Measurements from ENCODE around the gene GPR101. TPM values are rescaled to one million over a fixed set of nuclear protein-coding genes. Genes with fewer than 3 reads are reported as not detected.

Gene GPR101, protein sequence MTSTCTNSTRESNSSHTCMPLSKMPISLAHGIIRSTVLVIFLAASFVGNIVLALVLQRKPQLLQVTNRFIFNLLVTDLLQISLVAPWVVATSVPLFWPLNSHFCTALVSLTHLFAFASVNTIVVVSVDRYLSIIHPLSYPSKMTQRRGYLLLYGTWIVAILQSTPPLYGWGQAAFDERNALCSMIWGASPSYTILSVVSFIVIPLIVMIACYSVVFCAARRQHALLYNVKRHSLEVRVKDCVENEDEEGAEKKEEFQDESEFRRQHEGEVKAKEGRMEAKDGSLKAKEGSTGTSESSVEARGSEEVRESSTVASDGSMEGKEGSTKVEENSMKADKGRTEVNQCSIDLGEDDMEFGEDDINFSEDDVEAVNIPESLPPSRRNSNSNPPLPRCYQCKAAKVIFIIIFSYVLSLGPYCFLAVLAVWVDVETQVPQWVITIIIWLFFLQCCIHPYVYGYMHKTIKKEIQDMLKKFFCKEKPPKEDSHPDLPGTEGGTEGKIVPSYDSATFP
- not detected for total RNA-seq

DNA sequence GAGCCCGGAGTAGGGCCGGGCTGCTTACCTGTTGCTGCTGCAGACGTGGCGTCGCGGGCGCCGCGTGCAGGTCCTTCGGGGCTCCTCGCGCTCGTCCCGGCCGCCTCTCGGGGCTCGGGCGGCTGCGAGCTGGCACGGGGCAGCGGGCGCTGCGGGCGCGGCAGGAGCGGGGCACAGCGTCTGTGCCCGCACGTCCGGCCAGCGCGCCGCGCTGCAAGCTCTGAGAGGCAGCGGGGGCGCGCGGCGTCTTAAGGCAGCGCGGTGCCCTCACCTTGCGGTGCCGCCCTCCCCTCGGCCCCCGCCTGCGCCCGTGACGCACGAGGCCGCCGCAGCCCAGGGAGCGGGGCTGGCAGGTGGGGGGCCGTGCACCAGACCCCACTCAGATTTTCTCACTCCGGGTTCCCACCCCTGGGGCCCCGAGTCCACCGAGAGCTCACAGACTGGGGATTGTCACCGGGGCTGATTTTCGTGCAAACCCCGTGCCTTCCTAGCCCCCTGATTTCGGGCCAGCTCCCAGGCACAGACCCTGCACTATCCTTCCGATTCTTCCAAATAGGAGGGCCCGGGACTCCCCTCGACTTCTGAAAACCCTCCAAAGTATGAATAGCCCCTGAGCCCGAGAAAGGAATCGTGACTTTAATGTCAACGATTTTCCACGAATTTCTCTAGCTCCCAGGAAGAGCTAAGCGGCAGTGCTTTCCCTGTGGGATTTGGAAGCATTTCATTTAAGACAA lies at the start of gene GPR101:
TSS of gene GPR101 (minus strand) at position 222 of the 734 bp plus-strand sequence. CDS start 2,321 bp downstream, outside the sequence.
- Histone ChIP-seq H3K27me3 (no peaks in the 10 kb centered on the region), H3K4me1 (peaks cover 0 to 6% (median 0%) of the 10 kb centered on the region in 4 donors), H3K27ac (no peak within 1 kb of the TSS), H3K36me3 (no peaks in the 10 kb centered on the region), H3K4me3 (peak within 1 kb of the TSS in 1 of 4 donors; percentile 26), H3K9me3 (no peaks in the 10 kb centered on the region)
- TF ChIP-seq, protein P1, sequence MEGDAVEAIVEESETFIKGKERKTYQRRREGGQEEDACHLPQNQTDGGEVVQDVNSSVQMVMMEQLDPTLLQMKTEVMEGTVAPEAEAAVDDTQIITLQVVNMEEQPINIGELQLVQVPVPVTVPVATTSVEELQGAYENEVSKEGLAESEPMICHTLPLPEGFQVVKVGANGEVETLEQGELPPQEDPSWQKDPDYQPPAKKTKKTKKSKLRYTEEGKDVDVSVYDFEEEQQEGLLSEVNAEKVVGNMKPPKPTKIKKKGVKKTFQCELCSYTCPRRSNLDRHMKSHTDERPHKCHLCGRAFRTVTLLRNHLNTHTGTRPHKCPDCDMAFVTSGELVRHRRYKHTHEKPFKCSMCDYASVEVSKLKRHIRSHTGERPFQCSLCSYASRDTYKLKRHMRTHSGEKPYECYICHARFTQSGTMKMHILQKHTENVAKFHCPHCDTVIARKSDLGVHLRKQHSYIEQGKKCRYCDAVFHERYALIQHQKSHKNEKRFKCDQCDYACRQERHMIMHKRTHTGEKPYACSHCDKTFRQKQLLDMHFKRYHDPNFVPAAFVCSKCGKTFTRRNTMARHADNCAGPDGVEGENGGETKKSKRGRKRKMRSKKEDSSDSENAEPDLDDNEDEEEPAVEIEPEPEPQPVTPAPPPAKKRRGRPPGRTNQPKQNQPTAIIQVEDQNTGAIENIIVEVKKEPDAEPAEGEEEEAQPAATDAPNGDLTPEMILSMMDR (IDR thresholded peaks at IDR 0.05): no peak
- no peak for TF ChIP-seq POLR2A (IDR thresholded peaks at IDR 0.05)
- DNase-seq: no peak

DNA sequence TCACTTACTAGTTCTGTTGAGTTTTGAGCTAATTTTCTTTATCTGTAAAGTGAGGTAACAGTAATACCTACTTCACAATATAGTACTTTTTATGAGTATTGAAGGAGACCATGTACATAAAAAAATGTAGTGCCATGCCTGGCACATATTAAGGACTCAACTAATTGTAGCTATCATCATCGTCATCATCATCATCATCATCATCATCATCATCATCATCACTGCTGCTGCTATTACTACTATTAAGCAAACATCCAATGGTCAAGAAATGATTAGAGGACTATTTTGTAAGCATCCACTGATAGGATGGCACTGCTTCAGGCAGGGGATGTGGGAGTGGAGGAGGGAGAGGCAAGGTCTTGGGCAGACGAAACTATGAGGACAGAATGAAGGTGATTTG lies 47.4 kb upstream of the GPR101 start:
- Histone ChIP-seq H3K27ac (no peak overlapping the region), H3K9me3 (no peaks in the 10 kb centered on the region), H3K27me3 (no peaks in the 10 kb centered on the region), H3K36me3 (no peaks in the 10 kb centered on the region), H3K4me3 (no peak overlapping the region), H3K4me1 (no peaks in the 10 kb centered on the region)
- TF ChIP-seq, protein P1 (IDR thresholded peaks at IDR 0.05): no peak
- no peak for TF ChIP-seq POLR2A (IDR thresholded peaks at IDR 0.05)
- DNase-seq: no peak

DNA sequence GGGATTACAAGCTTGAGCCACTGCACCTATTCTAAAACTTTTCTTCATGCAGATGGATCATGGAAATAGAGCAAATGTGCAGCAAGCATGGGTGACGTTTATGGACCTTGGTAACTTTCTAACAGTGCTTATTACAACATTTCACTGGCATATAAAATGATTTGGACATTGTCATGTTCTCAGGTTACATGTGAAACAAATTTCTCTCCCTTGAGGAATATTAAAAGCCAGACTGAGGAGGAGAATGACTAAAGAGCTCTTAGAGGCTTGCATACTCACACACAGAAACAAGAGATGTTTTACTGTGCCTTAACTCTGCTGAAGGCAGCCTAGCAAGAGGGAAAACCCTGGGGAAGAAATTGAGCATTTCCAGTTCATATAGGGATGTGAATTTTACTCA lies 38.6 kb upstream of the GPR101 start:
- Histone ChIP-seq H3K27me3 (no peaks in the 10 kb centered on the region), H3K36me3 (no peaks in the 10 kb centered on the region), H3K4me3 (no peak overlapping the region), H3K27ac (no peak overlapping the region), H3K4me1 (no peaks in the 10 kb centered on the region), H3K9me3 (no peaks in the 10 kb centered on the region)
- TF ChIP-seq, protein P1 (IDR thresholded peaks at IDR 0.05): no peak
- TF ChIP-seq POLR2A (IDR thresholded peaks at IDR 0.05): no peak
- DNase-seq: no peak

DNA sequence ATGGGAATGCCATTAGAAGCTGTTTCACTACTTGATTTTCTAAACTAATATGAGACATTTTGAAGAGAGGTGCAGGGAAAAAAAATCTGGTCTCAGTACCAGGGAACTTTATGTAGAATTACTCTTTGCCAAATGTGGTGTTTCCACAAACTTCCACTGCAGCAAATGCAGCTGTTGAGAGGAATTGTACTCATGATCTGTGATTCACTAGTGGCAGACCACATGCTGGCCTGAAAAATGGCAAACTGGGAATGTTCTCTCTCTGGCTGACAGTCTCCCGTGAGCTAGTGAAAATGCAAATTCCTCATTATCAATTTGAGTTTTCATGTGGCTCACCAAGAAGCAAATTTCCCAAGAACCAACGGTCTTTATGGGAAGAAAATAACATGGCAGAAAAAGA lies 37.8 kb upstream of the GPR101 start:
- TF ChIP-seq, protein P1 (IDR thresholded peaks at IDR 0.05): no peak
- TF ChIP-seq POLR2A (IDR thresholded peaks at IDR 0.05): no peak
- no peaks in the 10 kb centered on the region for H3K9me3 ChIP-seq
- H3K4me3 ChIP-seq: no peak overlapping the region
- no peak for DNase-seq
- no peaks in the 10 kb centered on the region for H3K36me3 ChIP-seq
- H3K27ac ChIP-seq: no peak overlapping the region
- H3K4me1 ChIP-seq: no peaks in the 10 kb centered on the region
- no peaks in the 10 kb centered on the region for H3K27me3 ChIP-seq

DNA sequence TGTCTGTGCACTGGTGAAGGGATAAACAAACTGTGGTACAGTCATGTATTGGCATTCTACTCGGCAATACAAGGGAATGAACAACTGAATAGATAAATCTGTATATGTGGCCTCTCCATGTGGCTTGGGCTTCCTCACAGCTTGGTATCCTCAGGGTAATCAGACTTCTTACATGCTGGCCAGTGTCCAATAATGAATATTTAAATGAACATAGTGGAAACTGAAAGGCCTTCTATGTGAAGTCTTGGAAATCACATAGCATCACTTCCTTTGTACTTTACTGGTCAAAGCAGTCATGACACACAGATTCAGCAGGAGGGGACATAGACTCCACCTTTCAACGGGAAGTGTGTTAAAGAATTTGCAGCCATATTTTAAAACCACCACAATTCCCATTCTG lies 33.4 kb upstream of the GPR101 start:
- TF ChIP-seq POLR2A (IDR thresholded peaks at IDR 0.05): no peak
- TF ChIP-seq, protein P1 (IDR thresholded peaks at IDR 0.05): no peak
- Histone ChIP-seq H3K27ac (no peak overlapping the region), H3K4me1 (no peaks in the 10 kb centered on the region), H3K9me3 (no peaks in the 10 kb centered on the region), H3K27me3 (no peaks in the 10 kb centered on the region), H3K4me3 (no peak overlapping the region), H3K36me3 (no peaks in the 10 kb centered on the region)
- no peak for DNase-seq
